ENCODE results near the gene SIGLEC7.

DNA sequence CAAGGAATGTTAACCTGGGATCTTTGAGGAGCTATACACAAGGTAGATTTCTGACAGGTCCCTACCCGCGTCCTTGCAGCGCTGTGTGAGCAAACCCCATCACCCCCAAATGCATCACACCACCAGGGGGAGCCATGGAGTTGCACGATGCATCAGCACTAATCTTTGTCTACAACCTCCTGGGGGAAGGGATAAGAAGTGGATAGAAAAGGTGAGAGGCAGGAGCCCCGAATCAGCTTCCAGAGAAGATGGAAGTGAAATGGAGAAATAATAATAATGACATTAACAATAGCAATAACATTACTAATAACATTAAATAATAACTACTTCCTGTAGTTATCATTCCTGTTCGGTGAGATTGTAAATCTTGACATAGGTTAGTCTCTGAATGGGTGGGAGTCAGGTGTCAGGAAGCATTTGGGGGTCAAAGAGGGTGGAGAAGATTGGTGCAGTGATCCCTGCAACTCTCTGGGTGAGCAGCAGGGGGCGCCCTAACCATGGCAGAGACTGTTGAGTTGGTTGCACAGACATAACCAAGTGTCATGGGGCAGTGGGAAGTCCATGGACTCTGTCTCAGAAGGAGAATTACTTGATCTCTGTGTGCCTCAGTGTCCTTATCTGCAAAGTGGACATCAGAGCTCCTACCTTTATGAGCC lies 16.5 kb downstream of the SIGLEC7 start:
- TF ChIP-seq, protein P1, sequence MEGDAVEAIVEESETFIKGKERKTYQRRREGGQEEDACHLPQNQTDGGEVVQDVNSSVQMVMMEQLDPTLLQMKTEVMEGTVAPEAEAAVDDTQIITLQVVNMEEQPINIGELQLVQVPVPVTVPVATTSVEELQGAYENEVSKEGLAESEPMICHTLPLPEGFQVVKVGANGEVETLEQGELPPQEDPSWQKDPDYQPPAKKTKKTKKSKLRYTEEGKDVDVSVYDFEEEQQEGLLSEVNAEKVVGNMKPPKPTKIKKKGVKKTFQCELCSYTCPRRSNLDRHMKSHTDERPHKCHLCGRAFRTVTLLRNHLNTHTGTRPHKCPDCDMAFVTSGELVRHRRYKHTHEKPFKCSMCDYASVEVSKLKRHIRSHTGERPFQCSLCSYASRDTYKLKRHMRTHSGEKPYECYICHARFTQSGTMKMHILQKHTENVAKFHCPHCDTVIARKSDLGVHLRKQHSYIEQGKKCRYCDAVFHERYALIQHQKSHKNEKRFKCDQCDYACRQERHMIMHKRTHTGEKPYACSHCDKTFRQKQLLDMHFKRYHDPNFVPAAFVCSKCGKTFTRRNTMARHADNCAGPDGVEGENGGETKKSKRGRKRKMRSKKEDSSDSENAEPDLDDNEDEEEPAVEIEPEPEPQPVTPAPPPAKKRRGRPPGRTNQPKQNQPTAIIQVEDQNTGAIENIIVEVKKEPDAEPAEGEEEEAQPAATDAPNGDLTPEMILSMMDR (conservative IDR thresholded peaks at IDR 0.05; ENCODE audit: low read depth, low read length), result peak; percentile 94
- TF ChIP-seq EZH2 (IDR thresholded peaks at IDR 0.05; ENCODE audit: low read length, unreplicated experiment), result no peak
- TF ChIP-seq EZH2phosphoT487 (IDR thresholded peaks at IDR 0.05; ENCODE audit: borderline replicate concordance, low read length), result no peak

Data from PC-3 (cell line).